HG03196 (cell line): ENCODE results near the gene PCDHA8.
"Not testable (repeated sequence)": the region's sequence is repeated elsewhere in the genome, so short reads cannot be mapped to it uniquely, and the experiment has no call there.

ENCODE experiments used
- ATAC-seq: cut with Tn5 transposase; IDR thresholded peaks from one replicate; pipeline ENCODE4 v1.9.1; 2021; ENCODE audit not compliant: unreplicated experiment

PCDHA8 gene

GRCh38 chr5:140869555-140869886 lies 28.5 kb downstream of the PCDHA8 start:
- no peak for ATAC-seq

- ATAC-seq = no peak
These were observed 29.5 kb downstream of the PCDHA8 start for GRCh38 chr5:140870221-140871201.

- ATAC-seq = no peak
These were observed 34.4 kb downstream of the PCDHA8 start, which contains the start of gene PCDHA12 for GRCh38 chr5:140875085-140876065. PCDHA12 (plus strand) TSS chr5:140875308; CDS start chr5:140875473, 165 bp downstream.

GRCh38 chr5:140876541-140877261 lies 35.7 kb downstream of the PCDHA8 start:
- not testable (repeated sequence) for ATAC-seq

GRCh38 chr5:140877262-140877581 lies 36.2 kb downstream of the PCDHA8 start:
- ATAC-seq = no peak

GRCh38 chr5:140881889-140882590 lies 41.1 kb downstream of the PCDHA8 start, which contains the start of gene PCDHA13:
PCDHA13 (plus strand) TSS chr5:140882124; CDS start chr5:140882269, 145 bp downstream.
- no peak for ATAC-seq

GRCh38 chr5:140882591-140882899 lies 41.6 kb downstream of the PCDHA8 start:
- ATAC-seq = no peak

- no peak for ATAC-seq
These were observed 42.4 kb downstream of the PCDHA8 start for GRCh38 chr5:140883373-140883772.

- no peak for ATAC-seq
These were observed 43.1 kb downstream of the PCDHA8 start for GRCh38 chr5:140883927-140884697.
